ENCODE data around the gene F8.
"Not testable (repeated sequence)": the region's sequence is repeated elsewhere in the genome, so short reads cannot be mapped to it uniquely, and the experiment has no call there.

The F8 gene

GRCh38 chrX:155028877-155029291 lies 6.4 kb upstream of the F8 start:
- no peak for DNase-seq

- no peak for DNase-seq
These were observed 5.6 kb upstream of the F8 start for GRCh38 chrX:155028129-155028528.

GRCh38 chrX:155027509-155028066 lies 5.1 kb upstream of the F8 start:
- DNase-seq = peak; percentile 67

DNA sequence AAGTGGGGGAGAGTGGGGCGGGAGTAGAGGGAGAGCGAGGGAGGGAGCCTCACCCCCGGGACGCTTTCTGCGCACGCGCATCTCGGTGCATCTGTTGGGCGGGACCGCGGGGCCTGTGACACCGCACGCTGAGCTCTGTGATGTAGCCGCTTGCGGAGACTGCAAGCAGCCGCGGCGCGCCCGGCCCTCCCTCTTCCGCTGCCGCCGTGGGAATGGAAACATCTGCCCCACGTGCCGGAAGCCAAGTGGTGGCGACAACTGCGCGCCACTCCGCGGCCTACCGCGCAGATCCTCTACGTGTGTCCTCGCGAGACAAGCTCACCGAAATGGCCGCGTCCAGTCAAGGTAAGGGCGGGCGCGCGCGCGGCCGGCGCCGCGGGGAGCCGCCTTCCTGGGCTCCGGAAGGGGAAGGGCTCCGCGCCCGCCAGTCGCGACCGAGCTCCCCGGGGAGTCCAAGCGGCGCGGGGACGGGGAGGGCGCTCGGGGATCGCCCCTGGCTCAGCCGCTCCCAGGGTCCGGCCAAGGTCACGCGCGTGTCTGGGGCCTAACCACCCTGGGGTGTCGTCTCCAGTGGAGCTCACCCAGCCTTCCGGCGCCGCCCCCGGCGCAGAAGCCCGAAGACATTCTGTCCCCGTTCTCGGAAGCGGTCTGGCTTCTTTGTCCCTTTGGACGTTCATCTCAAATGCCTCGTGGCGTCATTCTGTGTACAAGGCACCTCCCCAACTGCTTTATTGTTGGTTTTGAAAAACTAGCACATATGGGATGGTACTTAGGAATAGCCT lies 4.4 kb upstream of the F8 start, which contains the start of gene FUNDC2:
FUNDC2 (plus strand) TSS at position 118 of the 782 bp plus-strand sequence; CDS start at position 213, 95 bp downstream.
- peak; percentile 94 for DNase-seq

DNA sequence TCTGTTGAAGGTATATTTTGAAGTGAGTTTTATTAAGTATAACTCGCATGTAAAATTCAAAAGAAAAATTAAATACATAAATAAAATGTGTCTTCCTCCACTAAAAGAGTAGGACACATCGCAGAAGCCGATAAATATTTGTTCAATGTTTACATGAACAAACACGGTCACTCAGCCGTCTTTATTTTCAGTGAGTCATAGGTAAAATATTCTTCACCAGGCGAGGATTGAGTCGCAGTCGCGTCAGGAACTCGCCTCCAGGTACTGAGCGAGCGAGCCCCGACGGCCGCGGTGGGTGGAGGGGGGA lies 3.9 kb upstream of the F8 start:
- DNase-seq = no peak

GRCh38 chrX:155023907-155024833 lies 1.6 kb upstream of the F8 start:
- no peak for DNase-seq

DNA sequence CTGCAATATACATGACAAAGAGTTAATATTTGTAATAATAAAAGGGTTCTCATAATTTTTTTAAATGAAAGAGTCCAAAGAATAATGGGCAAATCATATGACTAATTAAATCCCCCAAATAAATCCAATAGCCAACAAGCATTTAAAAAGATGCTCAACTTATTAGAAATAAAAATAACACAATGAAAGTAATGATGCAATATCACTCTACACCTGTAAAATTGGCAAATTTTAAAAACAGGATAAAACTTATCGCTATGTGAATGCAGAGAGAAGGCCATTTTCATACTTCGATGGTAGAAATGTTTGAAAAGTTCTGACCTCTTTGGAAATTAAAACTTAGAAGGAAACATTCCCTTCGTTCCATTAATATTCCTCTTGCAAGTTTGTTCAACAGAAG lies 1.9 kb downstream of the F8 start:
- DNase-seq = no peak

DNA sequence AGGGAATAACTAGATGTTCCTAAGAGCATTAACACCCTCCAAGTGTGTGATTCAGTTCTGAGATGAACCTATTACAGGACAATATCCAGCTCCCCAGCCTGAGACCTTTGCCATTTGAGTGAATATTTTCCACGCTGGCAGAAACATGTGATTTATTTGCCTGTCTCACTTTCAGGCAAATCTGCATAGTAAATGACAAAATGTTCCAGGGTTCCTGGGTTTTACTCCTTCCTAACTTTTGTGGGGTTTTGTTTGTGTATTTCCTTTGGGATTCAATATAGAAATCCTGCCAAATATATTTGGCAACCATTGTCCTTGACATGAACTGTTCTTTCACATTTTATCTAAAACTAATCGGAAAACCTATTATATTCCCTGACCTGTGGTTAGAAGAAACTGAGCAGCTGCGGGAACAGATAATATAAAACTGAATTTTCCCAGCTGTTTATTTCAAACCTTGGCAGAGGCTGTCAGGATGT lies 12.5 kb downstream of the F8 start:
- no peak for DNase-seq

GRCh38 chrX:155008578-155008977 lies 13.9 kb downstream of the F8 start:
- DNase-seq = not testable (repeated sequence)

GRCh38 chrX:155006913-155007671 lies 15.4 kb downstream of the F8 start:
- DNase-seq = not testable (repeated sequence)

DNA sequence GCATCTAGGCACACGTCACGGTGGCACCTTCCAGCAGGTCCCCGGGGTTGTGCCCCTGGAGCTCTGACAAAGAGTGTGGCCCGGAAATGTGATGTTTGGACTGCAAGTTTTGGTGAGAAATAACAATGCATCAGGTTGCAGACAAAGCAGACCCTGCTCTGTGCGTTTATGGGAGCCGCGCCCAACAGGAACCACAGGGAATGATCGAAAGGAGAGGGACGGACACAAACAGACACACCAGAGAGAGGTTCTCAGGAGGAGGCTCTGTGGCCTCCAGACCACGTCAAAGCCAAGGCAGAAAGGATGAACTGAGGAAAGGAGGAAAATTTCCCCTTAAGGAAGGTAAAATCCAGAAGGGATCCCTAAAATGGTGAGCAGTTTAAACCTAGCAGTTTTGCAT lies 16.1 kb downstream of the F8 start:
- not testable (repeated sequence) for DNase-seq

DNA sequence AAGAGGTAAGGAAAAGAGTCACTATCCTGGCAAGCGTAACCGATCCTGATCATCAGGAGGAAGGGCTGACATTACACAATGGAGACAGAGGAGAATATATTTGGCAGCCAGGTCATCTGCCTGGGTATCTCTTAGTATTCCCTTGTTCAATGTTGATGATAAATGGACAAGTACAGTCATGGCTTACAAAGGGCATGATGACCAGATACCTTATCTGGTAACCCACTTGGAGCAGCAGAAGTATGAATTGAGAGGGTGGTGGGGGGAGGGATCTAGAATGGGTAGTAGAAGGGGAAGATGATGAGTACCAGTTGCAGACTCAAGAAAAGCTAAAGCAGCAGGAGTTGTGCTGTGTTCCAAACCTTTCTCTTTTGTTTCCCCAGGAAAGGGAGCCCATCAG lies 17.3 kb downstream of the F8 start:
- DNase-seq = no peak

GRCh38 chrX:155001873-155002272 lies 20.6 kb downstream of the F8 start:
- no peak for DNase-seq

DNA sequence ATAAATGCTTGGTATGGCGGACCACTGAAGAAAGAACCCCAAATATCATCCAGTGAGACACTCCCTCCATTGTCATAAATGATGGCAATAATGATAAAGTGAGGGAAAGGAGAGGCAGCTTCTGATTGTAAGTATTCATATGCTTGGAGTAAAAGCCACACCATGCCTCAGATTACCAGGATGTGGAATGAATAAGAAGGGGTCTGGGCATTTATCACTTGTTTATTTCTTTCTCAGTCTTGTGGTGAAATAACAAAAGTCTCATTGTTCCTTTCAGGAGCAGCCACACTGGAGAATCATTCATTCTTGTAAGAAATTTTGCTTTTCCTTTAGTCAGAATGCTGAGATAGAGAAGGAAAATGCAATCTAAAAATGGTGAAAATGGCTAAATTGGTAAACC lies 21.7 kb downstream of the F8 start:
- no peak for DNase-seq

GRCh38 chrX:154998204-154998880 lies 24.2 kb downstream of the F8 start:
- no peak for DNase-seq

DNA sequence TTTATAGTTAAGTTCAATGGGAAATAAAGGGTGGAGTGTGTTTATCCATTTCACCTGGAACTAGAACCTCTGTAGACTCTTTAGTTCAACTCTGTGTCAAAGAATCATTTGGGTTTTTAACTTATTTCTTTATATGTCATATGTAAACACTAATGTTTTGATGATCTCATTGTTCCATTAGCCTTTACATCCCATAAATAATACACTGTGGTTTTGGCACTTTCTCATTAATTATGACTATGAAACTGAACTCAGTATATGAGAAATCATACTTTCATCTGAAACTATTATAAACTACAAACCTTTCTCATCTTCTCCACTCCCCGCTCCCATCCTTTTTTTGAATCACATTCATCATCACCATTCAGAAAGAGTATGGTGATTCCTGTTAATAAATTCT lies 31.0 kb downstream of the F8 start:
- no peak for DNase-seq

- DNase-seq = no peak
These were observed 31.5 kb downstream of the F8 start for GRCh38 chrX:154991039-154991438.

DNA sequence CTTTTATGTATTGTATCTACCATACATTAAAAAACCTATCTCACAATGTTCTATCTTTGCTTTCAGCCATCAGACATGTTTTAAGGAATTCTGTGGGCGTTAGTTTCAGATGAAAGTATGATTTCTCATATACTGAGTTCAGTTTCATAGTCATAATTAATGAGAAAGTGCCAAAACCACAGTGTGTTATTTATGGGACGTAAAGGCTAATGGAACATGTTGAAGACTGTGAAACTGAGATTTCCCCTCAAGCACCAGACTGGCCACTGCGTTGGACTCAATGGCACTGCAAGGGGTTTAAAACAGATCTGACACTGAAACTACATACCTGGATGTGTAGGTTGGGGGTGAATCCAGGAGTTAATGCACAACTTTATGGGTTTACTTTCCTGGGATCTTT lies 32.0 kb downstream of the F8 start:
- no peak for DNase-seq

DNA sequence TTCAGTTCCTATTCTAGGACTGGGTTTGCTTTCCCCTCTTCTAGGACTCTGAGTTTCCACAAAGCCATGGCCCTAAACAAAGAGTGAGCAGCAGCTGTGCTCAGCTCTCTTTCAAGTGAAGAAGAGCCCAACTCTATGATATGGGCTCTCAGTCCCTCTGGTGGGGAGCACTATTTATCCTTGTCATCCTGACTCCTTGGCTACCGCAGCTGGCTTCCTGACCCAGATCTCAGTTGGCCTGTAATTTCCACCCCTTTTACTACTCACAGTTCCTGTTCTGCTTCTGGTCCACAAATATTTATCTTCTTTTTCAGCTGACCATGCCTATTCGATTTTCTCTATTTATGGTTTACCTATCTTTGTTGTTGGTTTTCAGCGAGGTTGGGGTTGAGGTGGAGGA lies 33.8 kb downstream of the F8 start:
- DNase-seq = no peak

- DNase-seq = no peak
These were observed 34.6 kb downstream of the F8 start for GRCh38 chrX:154987940-154988339.

DNA sequence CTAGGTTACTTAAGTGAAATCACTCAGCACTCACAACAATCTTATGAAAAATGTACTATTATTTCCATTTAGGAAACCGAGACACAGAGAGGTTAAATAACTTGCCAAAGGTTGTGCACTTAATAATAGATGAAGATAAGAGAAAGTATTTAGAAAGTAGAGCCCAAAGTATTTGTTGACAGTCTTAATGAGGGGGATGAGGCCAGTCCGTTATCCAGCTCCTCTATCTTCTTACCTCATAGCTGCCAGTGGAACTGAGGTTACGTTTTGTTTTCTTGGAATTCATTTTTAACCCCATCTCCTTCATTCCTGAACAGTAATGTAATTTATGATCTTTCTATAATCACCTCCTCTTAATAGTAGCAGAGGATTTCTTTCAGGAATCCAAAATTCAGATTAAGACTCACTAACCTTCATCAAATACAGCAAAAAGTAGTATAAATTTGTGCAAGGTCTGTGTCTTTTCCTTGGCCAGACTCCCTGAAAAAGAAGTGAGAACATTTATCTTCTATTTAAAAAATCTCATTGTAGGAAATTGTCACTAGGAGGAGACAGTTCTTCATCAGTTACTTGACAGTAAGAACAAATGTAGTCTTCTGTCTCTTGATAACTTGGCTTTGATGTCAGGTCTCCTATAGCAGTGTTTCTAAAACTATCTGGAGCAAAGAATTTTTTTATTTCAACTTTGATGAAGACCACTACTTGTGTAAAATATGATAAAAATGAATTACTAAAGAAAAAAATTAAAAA lies 35.5 kb downstream of the F8 start:
- peak; percentile 20 for DNase-seq

- DNase-seq = no peak
These were observed 41.5 kb downstream of the F8 start for GRCh38 chrX:154981116-154981411.

Data from hematopoietic multipotent progenitor cell treated with erythropoietin and hydrocortisone succinate and interleukin-3 and kit ligand, for 8 days (in vitro differentiated cells).